ENCODE measurements around the gene MBLAC1.
A peak's percentile ranks its signal among the peaks of the same experiment; 100 is the strongest.

MBLAC1 gene

DNA sequence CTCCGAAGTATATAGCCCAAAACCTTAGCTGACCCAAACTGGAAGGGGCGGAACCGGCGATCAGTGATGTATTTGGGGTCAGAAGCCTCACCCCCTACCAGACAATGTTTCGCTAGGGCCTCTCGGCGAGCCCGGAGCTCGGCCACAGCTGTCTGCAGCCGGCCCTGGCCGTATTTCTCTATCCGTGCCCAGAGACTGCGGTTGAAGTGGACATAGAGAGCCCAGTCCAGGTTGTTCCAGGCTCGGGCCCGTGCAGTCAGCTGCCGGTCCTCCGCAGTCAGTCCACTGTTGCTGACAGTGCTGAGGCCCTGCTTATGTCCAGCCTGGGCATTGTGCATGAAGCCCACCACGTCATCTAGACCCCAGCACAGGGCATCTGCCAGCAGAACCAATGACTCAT is 33.3 kb downstream of the MBLAC1 start:
- no peak for TF ChIP-seq ZFX (IDR thresholded peaks at IDR 0.05; ENCODE audit: borderline replicate concordance)
- TF ChIP-seq, protein P1, sequence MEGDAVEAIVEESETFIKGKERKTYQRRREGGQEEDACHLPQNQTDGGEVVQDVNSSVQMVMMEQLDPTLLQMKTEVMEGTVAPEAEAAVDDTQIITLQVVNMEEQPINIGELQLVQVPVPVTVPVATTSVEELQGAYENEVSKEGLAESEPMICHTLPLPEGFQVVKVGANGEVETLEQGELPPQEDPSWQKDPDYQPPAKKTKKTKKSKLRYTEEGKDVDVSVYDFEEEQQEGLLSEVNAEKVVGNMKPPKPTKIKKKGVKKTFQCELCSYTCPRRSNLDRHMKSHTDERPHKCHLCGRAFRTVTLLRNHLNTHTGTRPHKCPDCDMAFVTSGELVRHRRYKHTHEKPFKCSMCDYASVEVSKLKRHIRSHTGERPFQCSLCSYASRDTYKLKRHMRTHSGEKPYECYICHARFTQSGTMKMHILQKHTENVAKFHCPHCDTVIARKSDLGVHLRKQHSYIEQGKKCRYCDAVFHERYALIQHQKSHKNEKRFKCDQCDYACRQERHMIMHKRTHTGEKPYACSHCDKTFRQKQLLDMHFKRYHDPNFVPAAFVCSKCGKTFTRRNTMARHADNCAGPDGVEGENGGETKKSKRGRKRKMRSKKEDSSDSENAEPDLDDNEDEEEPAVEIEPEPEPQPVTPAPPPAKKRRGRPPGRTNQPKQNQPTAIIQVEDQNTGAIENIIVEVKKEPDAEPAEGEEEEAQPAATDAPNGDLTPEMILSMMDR (IDR thresholded peaks at IDR 0.05), result no peak
- 0 out of 2 replicates have a peak overlapping the region, but pooled peaks have one; percentile 91 for H3K27ac ChIP-seq

DNA sequence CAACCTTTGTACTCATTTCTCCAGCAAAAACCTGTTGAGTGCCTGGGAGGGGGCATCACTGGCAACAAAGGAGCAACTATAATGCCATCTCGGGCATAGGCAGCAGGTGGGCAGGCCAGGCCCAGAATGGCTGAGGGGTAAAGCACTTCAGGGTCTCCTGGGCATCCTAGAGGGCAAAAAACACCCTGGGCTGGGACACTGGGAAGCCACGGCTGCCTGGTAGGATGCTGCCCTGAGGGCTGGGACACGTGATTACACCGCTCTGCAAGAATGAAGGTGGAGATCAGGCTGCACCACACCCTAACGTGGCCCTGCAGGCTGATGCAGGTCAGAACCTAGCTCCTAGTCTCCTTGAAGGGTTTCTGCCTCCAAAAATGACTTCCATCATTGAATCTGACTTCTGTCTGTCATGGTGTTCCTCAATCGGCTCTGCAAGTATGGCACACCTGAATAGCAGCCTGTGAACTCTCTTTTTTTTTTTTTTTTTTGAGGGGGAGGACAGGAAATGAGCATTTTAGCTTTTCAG is 36.3 kb downstream of the MBLAC1 start:
- TF ChIP-seq ZFX (IDR thresholded peaks at IDR 0.05; ENCODE audit: borderline replicate concordance), result no peak
- TF ChIP-seq, protein P1 (IDR thresholded peaks at IDR 0.05), result no peak
- peak overlapping the region; percentile 64 for H3K27ac ChIP-seq

DNA sequence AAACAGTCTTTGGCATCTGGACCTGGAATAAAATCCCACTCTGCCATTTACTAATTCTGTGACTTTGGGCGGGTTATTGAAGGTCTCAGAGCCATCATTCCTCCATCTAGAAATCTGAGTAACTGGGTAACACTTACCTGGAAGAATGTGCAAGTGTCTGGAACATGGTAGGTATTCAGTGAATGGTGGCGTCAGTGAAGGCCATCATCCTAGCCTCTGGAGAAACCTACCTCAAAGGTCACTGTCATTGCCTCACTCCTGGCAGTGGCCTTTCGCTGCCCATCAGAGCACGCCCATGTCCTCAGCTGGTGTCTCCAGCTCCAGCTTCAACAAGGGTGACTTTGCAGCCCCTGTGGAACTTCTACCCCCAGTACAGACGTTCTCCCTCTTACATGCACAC is 37.1 kb downstream of the MBLAC1 start:
- H3K27ac ChIP-seq, result peak overlapping the region; percentile 64; the same call in 1 of the 2 replicates
- TF ChIP-seq ZFX (IDR thresholded peaks at IDR 0.05; ENCODE audit: borderline replicate concordance), result no peak
- TF ChIP-seq, protein P1 (IDR thresholded peaks at IDR 0.05), result no peak

DNA sequence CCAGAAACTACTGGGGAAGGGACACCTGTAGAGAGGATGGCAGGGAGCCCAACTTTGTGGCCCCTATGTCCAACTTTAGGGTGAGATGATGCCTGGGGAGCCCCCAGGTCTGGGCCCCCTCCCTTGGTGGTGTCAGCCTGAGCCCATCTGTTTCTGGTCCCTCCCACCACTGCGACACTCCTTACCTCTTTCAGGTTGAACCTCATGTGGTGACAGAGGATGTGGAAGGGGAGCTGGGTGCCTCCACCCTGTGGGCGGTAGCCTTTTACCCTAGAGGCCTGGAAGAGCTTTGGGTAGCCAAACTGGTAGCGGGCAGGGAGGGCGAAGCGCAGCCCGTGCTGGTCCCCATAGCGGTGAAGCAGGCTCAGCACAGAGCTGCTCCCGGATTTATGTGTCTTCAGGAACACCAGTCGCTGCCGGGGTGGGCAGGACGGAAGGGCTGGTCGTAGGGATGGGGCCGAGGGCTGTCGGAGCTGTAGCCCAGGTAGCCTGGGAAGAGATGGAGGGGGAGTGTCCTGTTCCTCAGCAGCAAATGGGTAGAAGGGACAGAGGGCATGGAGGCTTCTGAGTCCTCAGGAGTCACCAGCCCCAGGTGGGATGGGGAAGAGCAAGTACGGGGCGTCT is 39.7 kb downstream of the MBLAC1 start:
- no peak overlapping the region for H3K27ac ChIP-seq
- TF ChIP-seq ZFX (IDR thresholded peaks at IDR 0.05; ENCODE audit: borderline replicate concordance), result no peak
- TF ChIP-seq, protein P1 (IDR thresholded peaks at IDR 0.05), result no peak

DNA sequence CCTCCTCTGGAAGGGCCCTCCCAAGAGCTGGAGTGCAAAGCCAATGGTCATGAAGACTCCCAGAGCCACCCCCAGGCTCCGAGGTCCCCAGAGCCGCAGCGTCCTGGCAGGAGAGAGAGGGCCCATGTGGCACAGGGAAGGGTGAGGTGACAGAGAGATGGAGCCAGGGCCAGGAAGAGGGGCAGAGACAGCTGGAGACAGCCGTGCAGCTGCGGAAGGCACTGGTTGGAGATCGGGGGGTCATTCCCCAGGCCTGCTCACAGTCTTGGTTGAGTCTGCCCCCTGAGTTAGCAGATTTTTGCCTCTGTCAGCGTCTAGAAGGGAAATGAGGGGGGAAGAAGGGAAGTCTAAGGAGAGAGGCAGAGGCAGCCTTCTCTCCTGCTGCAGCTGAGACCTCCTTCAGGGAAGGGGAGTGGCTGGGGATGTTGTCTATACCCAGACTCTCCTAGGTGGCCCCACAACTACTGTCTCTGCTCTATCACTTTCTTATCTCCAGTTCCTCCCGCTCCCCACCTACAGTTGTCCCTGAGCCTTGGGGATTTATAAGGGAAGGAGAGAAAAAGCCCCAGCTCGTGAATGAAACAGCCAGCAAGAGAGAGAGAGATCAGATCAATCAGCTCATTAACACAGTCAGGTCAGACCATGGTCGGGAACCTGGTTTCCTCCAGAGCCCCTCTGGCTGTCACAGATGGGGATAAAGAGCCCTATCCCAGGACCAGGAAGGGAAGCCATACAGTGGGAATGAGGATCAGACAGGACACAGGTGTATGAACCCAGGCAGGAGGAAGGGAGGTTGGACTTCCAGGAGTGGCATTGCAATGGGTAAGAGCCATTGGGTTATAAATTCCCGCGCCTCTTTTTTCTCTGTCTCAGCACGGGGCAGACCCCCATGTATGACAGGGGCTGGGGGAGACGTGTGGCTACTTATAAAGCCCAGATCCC is 40.5 kb downstream of the MBLAC1 start:
- no peak overlapping the region for H3K27ac ChIP-seq
- TF ChIP-seq, protein P1 (IDR thresholded peaks at IDR 0.05), result no peak
- no peak for TF ChIP-seq ZFX (IDR thresholded peaks at IDR 0.05; ENCODE audit: borderline replicate concordance)

DNA sequence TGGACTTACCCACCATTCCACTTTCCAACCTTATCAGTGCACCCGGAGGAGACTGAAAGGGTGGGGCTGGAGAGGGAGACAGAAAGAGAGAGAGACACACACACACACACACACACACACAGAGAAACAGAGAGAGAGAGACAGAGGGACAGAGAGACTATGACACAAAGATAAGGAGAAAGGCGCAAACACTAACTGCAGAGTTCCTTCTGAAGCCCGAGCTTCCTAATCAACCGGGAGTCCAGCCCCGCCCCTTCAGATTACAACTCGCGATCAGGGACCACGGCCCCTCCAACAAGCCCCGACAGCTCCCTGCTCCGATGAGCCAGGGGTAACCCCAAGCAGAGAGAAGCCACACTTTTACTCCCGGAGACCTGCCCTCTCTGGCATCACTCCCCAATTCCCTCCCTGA is 41.2 kb downstream of the MBLAC1 start:
- no peak for TF ChIP-seq ZFX (IDR thresholded peaks at IDR 0.05; ENCODE audit: borderline replicate concordance)
- TF ChIP-seq, protein P1 (IDR thresholded peaks at IDR 0.05), result no peak
- peak overlapping the region; percentile 55; the same call in 1 of the 2 replicates for H3K27ac ChIP-seq
